Vagina (tissue), 2 donors: ENCODE results near the gene RNFT1.
"Not testable (repeated sequence)": the region's sequence is repeated elsewhere in the genome, so short reads cannot be mapped to it uniquely, and the experiment has no call there.

Source experiments
- POLR2A ChIP-seq, 2 donors: fragments of 450-650 bp; IDR thresholded peaks; one replicate each; pipeline ENCODE4 v1.6.1; 2017; ENCODE audit warnings: antibody characterized with exemption in 2 of 2, mild to moderate bottlenecking in 2 of 2, moderate library complexity in 2 of 2
- TF ChIP-seq, protein P1 (sequence below), 3 experiments: fragments of 450-650 bp in 2 of 3; fragments of 200-600 bp in 1 of 3; sonication (generic) in 1 of 3; IDR thresholded peaks; one replicate each; pipeline ENCODE4 v1.5.1; 2017 to 2019; ENCODE audit warnings: antibody characterized with exemption in 3 of 3, mild to moderate bottlenecking in 2 of 3, moderate library complexity in 2 of 3

DNA sequence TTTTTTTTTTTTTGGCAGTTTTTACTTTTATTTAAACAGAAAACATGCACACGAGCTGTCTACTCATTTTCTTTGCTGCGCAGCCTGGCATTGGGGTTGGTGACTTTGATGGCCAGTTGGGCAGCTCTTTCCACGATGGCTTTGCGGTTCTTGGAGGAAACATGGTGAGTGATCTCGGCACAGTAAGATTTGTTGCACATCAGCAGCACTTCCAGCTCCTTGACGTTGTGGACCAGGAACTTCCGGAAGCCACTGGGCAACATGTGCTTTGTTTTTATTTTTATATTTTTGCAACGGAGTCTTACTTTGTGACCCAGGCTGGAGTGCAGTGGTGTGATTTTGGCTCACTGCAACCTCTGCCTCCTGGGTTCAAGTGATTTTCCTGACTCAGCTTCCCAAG, 8.9 kb upstream of the RNFT1 start:
- TF ChIP-seq, protein P1, sequence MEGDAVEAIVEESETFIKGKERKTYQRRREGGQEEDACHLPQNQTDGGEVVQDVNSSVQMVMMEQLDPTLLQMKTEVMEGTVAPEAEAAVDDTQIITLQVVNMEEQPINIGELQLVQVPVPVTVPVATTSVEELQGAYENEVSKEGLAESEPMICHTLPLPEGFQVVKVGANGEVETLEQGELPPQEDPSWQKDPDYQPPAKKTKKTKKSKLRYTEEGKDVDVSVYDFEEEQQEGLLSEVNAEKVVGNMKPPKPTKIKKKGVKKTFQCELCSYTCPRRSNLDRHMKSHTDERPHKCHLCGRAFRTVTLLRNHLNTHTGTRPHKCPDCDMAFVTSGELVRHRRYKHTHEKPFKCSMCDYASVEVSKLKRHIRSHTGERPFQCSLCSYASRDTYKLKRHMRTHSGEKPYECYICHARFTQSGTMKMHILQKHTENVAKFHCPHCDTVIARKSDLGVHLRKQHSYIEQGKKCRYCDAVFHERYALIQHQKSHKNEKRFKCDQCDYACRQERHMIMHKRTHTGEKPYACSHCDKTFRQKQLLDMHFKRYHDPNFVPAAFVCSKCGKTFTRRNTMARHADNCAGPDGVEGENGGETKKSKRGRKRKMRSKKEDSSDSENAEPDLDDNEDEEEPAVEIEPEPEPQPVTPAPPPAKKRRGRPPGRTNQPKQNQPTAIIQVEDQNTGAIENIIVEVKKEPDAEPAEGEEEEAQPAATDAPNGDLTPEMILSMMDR (IDR thresholded peaks at IDR 0.05), result not testable (repeated sequence)
- TF ChIP-seq POLR2A (IDR thresholded peaks at IDR 0.05), result not testable (repeated sequence)
